HG02852 (cell line): ENCODE data around the gene PHC1.
"Not testable (repeated sequence)": the region's sequence is repeated elsewhere in the genome, so short reads cannot be mapped to it uniquely, and the experiment has no call there.

Source experiments
- ATAC-seq: cut with Tn5 transposase; IDR thresholded peaks from one replicate; pipeline ENCODE4 v1.9.1; 2021; ENCODE audit warnings: mild to moderate bottlenecking, moderate library complexity; ENCODE audit not compliant: unreplicated experiment

Gene PHC1

DNA sequence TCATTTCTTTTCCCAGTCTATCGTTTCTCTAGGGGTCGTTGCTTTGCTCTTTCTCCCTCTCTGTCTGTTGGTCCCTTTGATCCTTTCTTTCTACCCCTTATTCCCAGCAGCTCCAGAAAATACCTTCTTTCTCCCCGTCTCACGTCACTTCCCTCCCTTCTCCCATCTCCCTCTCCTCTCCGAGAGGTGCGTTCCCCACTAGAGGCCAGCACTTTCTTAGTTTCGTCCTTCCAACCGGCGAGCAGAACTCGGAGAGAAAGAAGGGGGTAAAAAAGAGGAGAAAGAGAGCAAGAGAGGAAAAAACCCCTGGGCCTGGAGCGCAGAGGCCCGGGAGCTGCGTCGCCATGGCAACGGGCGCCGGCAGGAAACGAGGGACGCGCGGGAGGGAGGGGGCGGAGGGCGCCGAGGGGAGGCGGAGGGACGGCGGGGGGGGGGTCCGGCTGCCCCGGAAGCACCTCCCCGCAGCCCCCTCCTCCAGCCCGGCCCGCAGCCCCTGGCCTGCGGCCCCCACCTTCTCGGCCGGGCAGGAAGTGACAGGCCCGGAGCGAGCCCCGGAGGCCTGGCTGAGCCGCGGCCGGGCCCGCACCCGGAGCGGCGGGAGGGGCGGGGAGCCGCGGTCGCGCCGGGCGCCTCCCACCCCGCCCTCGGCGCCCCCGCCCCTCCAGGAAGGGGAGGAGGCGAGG, at the start of gene PHC1:
Gene PHC1 (plus strand): TSS at position 477 of the 683 bp plus-strand sequence. CDS start 3,169 bp downstream, outside the sequence.
- ATAC-seq = peak; percentile 61

DNA sequence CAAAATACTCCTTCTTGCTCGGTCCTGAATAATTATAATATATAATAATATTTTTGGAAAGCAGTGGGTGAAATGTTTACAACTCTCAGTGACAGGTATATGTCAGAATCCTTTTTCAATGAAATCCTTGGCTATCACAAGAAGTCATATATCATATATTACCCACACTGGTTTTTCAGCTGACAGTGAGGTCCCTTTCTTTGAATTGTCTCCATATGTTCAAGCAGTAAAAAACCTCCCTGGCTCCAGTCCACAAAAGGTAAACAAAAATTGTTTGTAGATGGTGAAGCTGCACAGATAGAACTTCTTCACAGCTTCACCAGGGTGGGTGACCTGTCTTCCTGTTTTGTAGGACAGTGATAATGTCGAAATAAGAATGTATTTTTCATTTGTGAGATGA, 47.9 kb upstream of the PHC1 start:
- ATAC-seq = no peak

DNA sequence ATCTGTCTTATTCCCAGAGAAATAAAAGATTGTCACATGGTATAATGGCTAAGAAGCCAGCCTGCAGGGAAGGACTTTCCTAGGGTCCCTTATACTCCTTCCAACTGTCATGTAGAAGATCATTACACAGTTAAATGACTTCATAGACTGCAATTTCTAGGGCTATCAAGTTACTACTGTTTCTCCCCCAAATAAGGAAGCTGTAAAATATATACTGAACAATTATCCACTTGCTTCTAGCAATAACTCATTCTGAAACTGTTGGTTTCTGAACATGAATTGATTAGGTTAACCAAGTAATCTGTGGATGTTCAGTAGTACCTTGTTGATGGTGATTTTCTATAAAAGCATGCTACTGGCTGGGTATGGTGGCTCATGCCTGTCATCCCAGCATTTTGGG, 47.3 kb upstream of the PHC1 start:
- ATAC-seq = no peak

DNA sequence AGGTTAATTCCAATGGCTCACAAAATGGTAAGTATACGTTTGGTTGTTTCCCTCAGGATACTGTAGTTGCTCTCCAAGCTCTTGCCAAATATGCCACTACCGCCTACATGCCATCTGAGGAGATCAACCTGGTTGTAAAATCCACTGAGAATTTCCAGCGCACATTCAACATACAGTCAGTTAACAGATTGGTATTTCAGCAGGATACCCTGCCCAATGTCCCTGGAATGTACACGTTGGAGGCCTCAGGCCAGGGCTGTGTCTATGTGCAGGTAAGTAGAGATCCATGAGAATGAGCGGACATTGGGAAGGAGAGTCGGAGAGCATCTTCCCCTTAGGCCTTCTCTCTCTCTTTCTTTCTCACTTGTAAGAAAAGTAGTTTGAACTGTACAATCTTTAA, 46.5 kb upstream of the PHC1 start:
- ATAC-seq = no peak

DNA sequence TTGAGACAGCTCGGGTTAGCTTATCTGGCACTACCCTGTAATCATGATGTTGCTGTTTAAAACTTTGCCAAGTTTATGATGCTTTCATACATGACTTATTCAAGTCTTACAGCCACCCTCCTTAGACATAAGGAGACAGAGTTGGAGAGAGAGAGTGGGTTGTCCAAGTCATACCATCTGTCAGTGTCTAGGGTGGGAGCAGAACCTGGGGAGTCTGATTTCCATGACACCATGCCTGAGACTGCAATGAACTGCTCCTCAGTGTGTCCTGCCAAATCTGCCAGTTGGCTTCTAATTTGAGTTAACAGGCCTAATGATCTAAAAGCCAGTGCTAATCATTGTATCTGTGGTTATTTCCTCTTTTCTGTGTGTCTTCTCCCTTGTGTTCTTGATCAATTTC, 43.7 kb upstream of the PHC1 start:
- no peak for ATAC-seq

DNA sequence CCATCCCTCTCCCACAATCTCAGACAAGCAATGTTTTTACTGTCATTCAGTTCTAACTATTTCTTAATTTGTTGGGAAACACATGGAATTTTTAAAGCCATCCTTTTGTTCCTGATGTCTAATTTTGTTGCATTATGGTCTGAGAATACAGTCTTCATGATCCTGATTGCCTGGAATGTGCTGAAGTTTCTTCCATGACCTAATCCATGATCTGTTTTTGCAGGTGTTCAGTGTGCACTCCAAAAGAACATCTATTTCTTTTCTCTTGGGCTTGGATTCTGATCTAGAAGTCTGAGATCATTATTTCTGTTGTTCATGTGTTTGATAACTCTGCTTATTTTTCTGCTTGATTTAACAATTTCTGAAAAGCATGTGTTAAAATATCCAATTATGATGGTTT, 43.2 kb upstream of the PHC1 start:
- no peak for ATAC-seq

DNA sequence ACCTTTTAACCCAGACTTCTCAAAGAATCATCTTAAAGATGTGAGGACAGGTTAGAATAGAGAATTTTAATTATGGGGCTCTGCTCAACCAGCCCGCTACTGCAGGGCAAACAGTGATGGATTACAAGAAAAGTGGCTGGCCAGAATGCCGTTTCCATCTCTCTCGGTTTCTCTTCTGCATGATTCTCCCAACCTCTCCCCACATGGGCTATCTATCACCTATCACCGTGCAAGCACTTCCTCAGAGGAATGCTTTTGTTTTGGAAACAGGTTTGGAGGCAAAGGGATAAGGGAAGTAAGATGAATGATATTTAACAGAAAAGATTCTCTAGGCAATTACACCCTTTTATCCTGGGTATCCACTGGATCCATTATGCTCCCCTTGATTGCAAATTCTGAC, 37.4 kb upstream of the PHC1 start:
- ATAC-seq = no peak

DNA sequence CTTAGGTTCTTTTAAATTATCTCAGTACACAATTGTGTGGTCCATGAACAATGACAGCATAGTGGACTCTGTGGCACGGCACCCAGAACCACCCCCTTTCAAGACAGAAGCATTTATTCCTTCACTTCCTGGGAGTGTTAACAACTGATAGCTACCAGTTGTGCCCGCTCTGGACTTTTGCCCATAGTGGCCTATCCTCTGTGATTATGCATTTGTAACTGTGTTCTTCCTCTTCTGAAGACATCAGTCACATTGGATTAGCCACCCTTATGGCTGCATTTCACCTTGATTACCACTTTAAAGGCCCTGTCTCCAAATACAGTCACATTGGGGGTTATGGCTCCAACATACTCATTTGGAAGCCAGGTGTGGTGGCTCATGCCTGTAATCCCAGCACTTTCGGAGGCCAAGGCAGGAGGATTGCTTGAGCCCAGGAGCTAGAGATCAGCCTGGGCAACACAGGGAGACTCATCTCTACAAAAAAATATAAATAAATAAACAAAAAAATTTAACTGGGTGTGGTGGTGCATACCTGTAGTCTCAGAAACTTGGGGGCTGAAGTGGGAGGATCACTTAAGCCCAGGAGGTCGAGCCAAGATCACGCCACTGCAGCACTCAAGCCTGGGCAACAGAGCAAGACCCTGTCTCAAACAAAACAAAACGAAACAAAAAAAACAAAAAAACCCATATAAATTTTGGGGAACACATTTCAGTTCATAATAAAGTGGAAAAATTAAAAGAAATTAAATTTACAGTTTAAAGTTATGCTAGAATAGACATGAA, 27.6 kb upstream of the PHC1 start:
- no peak for ATAC-seq

DNA sequence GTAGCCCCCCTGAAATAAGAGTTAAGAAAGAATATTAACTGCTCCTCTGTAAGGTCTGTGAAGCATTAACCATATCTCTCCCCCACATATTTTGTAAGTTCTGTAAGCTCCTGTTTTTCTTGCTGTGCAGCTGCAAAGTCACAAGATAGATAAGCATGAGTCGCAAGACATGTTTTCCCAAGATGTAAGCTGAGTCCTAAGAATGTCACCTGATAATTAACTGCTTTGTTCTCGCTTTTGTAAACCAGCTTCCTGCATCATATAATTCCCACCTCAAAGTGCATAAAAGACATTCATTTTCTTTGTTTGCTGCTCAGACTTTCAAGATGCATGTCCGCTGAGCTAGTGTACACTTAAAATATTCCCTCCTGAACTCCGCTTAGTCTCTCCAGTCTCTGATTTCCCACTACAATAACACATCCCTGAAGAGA, 27.0 kb upstream of the PHC1 start:
- ATAC-seq = no peak

DNA sequence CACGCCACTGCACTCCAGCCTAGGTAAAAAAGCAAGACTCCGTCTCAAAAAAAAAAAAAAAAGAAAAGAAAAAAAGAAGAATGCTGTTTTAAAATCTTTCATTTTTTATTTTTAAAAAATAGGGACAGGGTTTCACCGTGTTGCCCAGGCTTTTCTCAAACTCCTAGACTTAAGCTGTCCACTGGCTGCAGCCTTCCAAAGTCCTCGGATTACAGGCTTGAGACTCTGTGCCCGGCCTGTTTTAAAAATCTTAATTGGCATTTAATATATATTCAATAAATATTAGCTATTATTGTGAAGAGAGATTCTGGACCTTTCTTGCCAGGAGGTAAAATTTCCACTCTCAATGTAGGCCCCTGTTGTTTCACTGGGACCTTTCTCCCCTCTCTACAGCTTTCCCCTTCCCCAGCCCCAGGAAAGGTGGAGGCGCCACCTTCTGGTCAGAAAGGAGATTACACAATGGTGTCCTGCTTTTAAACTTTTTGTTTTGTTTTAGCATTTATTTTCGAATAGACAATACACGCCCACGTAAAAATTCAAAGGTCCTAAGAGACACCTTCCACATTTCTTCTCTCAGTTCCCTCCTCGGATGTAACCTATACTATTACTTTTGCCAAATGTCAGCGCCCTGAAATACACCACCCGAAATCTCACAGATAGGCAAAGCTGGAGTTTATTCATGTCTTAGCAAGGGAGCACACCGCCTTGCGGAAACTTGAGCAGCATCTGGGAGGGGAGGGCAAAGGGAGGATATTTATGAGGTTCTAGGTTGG, 23.8 kb upstream of the PHC1 start:
- no peak for ATAC-seq

DNA sequence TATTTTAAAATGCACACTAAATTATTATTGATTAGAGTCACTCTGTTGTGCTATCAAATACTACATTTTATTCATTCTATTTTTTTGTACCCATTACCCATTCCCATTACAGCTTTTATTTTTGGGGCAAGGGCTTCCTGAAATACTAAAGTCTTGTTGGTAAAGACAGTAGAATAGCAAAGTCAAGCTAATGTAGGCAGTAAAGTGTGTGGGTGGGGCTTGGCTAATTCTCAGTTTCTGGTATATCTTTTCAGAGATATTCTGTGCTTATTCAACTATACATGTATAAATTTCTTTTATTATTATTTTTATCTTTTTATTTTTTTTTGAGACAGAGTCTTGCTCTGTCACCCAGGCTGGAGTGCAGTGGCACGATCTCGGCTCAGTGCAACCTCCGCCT, 22.3 kb upstream of the PHC1 start:
- no peak for ATAC-seq

DNA sequence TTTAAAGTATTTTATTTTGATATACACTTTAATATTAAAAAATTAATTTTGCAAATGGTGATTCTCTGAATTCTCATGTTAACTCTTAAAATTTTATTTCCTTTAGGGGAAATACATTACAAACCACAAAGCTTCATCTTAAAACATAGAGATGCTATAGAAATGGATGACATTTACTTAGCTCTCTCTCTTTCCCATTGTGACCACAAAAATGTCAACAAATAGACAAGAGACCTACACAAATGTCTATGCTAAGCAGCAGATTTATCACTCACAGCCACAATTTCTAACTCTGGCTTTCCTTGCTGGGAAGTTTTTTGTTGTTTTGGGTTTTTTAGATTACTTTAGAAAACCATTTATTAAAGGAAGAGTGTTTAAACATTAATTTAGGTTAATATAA, 19.9 kb upstream of the PHC1 start:
- no peak for ATAC-seq

DNA sequence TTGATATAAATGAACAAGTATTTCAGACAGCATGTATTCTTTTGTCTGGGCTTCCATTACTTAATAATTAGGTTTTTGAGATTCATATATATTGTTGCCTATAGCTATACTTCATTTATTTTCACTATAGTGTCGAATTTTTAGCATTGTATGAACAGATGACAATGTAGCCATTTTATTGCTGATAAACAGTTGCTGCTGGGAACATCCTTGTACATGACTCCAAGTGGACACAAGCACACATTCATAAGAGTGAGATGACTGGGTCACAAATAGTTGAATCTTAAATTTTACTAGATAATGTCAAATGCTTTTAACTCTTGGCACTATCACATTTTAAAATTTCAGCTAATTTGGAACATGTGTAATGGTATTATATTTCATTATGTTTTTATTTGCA, 19.3 kb upstream of the PHC1 start:
- ATAC-seq = no peak

DNA sequence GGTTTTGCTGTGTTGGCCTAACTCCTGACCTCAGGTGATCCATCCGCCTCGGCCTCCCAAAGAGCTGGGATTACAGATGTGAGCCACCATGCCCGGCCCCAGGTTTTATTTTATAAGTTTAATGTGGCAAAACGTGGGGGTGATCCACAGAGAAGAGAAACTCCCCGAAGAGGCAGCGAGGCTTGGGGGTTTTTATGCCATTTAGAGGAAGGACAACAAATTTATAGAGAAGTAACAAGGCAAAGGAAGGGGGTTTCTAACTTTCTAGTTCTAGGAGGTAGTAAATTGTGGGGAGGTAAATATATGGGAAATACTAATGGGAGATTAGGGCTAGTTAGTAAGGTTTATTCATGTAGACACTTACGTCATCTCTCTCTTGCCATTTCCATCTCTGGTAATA, 17.2 kb upstream of the PHC1 start:
- ATAC-seq = no peak

DNA sequence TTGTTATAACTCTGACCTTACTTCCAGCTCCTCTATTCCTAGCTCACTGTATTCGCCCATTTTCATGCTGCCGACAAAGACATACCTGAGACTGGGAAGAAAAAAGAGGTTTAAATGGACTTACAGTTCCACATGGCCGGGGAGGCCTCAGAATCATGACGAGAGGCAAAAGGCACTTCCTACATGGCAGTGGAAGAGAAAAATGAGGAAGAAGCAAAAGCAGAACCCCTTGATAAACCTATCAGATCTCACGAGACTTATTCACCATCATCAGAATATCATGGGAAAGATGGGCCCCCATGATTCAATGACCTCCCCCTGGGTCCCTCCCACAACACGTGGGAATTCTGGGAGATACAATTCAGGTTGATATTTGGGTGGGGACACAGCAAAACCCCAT, 14.5 kb upstream of the PHC1 start:
- no peak for ATAC-seq

DNA sequence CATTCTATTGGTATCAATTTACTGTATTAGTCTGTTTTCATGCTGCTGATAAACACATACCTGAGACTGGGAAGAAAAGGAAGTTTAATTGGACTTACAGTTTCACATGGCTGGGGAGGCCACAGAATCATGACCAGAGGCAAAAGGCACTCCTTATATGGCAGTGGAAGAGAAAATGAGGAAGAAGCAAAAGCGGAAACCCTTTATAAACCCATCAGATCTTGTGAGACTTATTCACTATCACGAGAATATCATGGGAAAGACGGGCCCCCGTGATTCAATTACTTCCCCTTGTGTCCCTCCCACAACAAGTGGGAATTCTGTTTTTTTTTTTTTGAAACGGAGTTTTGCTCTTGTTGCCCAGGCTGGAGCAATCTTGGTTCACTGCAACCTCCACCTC, 11.6 kb upstream of the PHC1 start:
- ATAC-seq = not testable (repeated sequence)

DNA sequence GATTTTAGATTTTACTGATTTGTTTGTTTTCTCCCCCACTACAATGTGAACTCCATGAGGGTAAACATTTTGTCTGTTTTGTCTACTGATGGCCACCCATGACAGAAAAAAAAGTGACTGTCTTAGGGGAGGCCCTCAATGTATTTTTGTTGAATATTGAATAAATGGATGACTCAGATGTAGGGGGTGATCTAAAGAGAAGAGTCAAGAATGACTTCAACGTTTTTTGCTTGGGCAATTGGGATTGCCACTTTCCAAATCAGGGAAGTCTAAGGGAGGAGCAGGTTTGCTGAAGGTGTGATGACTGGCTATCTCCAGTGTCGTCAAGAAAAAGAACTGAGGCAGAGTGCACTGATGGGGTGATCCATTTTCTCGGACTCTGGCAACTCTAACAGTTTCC, 10.7 kb upstream of the PHC1 start:
- ATAC-seq = no peak

DNA sequence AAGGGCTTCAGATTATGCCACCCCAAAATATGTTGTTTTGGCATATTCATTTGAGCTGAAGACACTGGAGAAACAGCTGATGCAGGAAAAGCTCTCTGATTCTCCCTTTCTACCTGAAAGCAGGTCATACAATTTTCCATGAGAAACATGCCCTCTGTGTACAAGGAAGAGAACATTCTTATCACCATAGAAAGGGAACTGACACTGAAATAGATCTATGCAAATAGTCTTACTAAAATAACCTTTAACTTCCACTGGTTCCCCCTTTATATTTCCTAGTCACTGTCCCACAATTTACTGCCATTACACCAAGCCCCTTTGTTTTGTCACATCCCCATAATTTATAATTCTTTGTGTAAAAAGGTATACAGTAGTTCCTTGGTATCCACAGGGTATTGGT, 9.6 kb upstream of the PHC1 start:
- no peak for ATAC-seq

DNA sequence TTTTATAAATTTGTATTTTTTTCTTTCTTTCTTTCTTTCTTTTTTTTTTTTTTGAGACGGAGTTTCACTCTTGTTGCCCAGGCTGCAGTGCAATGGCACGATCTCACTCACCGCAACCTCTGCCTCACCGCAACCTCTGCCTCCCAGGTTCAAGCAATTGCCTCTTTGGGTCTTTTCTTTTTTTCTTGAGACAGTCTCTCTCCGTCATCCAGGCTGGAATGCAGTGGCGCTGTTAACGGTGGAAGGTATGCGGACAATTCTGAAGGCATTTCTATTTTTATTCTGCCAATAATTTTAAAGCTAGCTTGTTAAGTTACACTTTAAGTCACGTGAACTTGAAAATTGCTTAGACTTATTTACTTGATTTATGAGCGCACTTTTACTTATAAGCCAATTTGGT, 8.8 kb upstream of the PHC1 start:
- no peak for ATAC-seq

DNA sequence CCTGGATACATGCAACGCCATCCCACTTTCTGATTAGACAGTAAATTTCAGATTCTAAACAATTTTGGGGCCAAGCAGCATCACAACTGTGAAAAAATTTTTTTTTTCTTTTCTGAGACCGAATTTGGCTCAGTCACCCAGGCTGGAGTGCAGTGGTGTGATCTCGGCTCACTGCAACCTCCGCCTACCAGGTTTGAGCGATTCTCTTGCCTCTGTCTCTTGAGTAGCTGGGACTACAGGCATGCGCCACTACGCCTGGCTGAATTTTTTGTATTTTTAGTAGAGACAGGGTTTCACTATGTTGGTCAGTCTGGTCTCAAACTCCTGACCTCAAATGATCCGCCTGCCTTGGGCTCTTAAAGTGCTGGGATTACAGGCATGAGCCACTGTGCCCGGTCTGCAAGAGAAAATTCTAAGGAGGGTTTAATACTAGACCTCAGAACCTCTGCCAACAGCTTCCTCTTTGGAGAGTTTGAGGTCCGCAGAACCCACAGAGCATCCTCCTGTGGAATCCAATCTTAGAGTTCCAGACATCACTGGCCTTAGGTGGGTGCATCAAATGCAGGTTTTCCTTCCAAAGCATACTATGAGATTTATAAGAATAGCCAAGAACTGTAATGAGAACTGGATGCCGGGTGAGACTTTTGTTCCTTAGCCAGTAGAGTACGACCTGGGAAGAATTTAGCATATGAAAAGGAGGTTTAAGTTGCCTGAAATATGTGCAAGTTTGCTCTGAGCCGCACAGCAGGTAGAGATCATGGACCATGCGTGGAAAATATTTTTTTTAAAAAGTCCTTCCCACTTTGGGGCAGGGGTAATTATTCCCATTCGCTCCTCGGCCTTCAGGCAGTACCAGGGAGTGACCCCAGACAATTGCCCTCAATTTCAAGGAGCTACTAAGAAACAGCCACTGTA, 7.8 kb upstream of the PHC1 start:
- ATAC-seq = no peak

DNA sequence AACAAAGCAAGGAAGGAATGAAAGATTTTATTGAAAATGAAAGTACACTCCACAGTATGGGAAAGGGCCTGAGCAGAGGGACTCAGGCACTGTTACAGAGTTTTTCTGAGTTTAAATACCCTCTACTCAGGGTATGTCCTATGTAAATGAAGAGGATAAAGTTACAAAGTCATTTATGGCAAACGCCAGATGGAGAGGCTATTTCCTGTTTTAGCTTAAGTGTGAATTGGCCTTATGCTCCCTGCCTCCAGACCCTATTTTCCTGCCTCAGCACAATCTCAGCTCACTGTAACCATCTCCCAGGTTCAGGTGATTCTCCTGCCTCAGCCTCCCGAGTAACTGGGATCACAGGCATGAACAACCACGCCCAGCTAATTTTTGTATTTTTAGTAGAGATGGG, 6.8 kb upstream of the PHC1 start:
- ATAC-seq = no peak
